Measurements from ENCODE around the gene TSEN34.

DNA sequence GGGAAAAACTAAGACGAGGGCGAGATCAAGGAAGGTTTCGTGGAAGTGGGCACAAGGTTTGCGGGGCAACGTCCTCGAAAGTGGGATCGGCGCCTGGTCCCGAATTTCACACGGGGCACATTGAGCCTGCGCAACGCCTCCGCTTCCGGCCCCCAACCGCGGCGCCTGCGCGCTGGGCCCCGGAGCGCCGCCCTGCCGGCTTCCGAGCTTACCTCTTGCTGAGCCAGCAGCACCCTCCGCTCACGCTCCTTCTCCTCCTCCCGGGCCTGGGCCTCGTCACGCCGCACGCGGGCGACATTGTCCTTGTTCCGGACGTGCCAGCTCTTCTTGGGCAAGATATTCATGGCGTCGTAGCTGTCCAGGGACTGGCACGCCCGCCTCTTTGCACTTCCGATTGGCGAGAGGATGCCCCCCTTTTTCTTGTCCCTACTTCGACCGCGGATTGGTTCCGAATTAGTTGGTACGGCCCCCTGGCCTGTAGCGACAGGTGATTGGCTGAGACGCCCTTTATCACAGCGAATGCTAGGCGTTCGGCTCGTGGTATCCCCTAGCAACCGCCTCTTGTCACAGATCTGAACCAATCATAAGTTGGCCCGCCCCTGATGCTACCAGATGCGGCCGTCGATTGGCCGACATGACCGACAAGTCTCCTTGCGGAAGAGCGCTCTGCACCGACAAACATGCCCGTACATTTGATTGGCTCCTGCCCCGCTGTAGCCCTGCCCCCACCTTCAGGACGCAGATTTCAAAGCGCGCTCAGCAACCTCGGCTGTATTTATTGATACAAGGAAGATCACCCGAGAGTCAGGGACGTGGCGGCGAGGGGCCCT lies 31.5 kb upstream of the TSEN34 start, which contains the start of gene LENG1:
- TF ChIP-seq, protein P1, sequence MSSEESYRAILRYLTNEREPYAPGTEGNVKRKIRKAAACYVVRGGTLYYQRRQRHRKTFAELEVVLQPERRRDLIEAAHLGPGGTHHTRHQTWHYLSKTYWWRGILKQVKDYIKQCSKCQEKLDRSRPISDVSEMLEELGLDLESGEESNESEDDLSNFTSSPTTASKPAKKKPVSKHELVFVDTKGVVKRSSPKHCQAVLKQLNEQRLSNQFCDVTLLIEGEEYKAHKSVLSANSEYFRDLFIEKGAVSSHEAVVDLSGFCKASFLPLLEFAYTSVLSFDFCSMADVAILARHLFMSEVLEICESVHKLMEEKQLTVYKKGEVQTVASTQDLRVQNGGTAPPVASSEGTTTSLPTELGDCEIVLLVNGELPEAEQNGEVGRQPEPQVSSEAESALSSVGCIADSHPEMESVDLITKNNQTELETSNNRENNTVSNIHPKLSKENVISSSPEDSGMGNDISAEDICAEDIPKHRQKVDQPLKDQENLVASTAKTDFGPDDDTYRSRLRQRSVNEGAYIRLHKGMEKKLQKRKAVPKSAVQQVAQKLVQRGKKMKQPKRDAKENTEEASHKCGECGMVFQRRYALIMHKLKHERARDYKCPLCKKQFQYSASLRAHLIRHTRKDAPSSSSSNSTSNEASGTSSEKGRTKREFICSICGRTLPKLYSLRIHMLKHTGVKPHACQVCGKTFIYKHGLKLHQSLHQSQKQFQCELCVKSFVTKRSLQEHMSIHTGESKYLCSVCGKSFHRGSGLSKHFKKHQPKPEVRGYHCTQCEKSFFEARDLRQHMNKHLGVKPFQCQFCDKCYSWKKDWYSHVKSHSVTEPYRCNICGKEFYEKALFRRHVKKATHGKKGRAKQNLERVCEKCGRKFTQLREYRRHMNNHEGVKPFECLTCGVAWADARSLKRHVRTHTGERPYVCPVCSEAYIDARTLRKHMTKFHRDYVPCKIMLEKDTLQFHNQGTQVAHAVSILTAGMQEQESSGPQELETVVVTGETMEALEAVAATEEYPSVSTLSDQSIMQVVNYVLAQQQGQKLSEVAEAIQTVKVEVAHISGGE (tag by site-specific recombination; conservative IDR thresholded peaks at IDR 0.05; ENCODE audit: low read depth), result peak; percentile 93
- TF ChIP-seq SETDB1 (IDR thresholded peaks at IDR 0.05; ENCODE audit: insufficient read length, low read length) (peak; percentile 20), YY1 (tag by site-specific recombination; IDR thresholded peaks at IDR 0.05) (peak; percentile 64; the same call in 1 of the 2 replicates), ZNF311 (tag by site-specific recombination; IDR thresholded peaks at IDR 0.05; ENCODE audit: borderline replicate concordance) (no peak), ZNF274 (IDR thresholded peaks at IDR 0.05; ENCODE audit: low read length) (no peak), ZNF274 (tag by site-specific recombination; IDR thresholded peaks at IDR 0.05; ENCODE audit: borderline replicate concordance) (no peak), ZNF76 (tag by site-specific recombination; IDR thresholded peaks at IDR 0.05; ENCODE audit: borderline replicate concordance, low read depth) (no peak)
- TF ChIP-seq, protein P2, sequence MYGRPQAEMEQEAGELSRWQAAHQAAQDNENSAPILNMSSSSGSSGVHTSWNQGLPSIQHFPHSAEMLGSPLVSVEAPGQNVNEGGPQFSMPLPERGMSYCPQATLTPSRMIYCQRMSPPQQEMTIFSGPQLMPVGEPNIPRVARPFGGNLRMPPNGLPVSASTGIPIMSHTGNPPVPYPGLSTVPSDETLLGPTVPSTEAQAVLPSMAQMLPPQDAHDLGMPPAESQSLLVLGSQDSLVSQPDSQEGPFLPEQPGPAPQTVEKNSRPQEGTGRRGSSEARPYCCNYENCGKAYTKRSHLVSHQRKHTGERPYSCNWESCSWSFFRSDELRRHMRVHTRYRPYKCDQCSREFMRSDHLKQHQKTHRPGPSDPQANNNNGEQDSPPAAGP (tag by site-specific recombination; IDR thresholded peaks at IDR 0.05), result no peak
- TF ChIP-seq, protein P3, sequence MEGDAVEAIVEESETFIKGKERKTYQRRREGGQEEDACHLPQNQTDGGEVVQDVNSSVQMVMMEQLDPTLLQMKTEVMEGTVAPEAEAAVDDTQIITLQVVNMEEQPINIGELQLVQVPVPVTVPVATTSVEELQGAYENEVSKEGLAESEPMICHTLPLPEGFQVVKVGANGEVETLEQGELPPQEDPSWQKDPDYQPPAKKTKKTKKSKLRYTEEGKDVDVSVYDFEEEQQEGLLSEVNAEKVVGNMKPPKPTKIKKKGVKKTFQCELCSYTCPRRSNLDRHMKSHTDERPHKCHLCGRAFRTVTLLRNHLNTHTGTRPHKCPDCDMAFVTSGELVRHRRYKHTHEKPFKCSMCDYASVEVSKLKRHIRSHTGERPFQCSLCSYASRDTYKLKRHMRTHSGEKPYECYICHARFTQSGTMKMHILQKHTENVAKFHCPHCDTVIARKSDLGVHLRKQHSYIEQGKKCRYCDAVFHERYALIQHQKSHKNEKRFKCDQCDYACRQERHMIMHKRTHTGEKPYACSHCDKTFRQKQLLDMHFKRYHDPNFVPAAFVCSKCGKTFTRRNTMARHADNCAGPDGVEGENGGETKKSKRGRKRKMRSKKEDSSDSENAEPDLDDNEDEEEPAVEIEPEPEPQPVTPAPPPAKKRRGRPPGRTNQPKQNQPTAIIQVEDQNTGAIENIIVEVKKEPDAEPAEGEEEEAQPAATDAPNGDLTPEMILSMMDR (tag by site-specific recombination; IDR thresholded peaks at IDR 0.05), result peak; percentile 90

All from HEK293 (cell line).